Effector memory CD4-positive, alpha-beta T cell (primary cell): ENCODE data around the gene ENPP6.

Experiments used
- DNase-seq, 3 donors: peaks; one replicate each; pipeline ENCODE4 v3.0.0-alpha.2; 2020
- H3K27ac ChIP-seq: 2 replicates; pipeline ENCODE4 v1.7.0; 2013; ENCODE audit warnings: mild to moderate bottlenecking, low read length, moderate library complexity; ENCODE audit not compliant: insufficient read depth, poor library complexity, severe bottlenecking
- H3K27me3 ChIP-seq: replicated peaks from 2 replicates; pipeline ENCODE4 v1.7.0; 2013; ENCODE audit warnings: mild to moderate bottlenecking, low read length; ENCODE audit not compliant: insufficient read depth, control insufficient read depth, poor library complexity, severe bottlenecking
- H3K36me3 ChIP-seq: 2 replicates; pipeline ENCODE4 v1.7.0; 2013; ENCODE audit warnings: mild to moderate bottlenecking, low read length, moderate library complexity; ENCODE audit not compliant: control insufficient read depth, insufficient read depth
- H3K4me1 ChIP-seq: 2 replicates; pipeline ENCODE4 v1.7.0; 2013; ENCODE audit warnings: low read length, mild to moderate bottlenecking; ENCODE audit not compliant: control insufficient read depth, insufficient read depth, poor library complexity, severe bottlenecking
- H3K4me3 ChIP-seq: 2 replicates; pipeline ENCODE4 v1.7.0; 2013; ENCODE audit warnings: low read length, low read depth, mild to moderate bottlenecking; ENCODE audit not compliant: insufficient read depth, poor library complexity, severe bottlenecking
- H3K9me3 ChIP-seq: 2 replicates; pipeline ENCODE4 v1.7.0; 2013; ENCODE audit warnings: mild to moderate bottlenecking, low read length, moderate library complexity; ENCODE audit not compliant: control insufficient read depth

The ENPP6 gene

DNA sequence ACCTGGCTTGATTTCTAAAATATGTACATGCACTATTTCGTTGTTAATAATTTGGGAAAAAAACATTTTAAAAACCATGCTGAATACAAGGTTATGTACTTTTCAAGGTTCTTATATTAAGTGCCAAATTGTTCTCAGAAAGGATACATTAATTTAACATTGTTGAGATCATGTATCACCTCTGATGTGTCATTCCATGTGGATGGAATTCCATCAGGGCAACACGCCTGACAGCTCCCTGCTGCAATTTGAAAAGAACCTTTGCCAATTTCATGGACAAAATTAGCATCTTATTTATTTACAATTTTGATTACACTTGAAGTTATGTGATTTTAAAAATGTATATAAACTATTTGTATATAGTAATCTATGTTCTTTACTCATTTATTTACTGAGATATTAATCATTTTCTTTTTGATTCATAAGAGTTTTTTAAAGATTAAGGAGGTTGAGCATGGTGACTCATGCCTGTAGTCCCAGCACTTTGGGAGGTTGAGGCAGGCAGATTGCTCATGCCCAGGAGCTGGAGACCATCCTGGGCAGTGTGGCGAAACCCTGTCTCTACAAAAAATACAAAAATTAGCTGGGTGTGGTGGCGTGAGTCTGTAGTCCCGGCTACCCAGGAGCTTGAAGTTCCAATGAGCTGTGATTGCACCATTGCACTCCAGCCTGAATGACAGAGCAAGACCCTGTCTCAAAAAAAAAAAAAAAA is 142.8 kb downstream of the ENPP6 start:
- no peaks in the 10 kb centered on the region for H3K36me3 ChIP-seq
- H3K27ac ChIP-seq: no peak overlapping the region

DNA sequence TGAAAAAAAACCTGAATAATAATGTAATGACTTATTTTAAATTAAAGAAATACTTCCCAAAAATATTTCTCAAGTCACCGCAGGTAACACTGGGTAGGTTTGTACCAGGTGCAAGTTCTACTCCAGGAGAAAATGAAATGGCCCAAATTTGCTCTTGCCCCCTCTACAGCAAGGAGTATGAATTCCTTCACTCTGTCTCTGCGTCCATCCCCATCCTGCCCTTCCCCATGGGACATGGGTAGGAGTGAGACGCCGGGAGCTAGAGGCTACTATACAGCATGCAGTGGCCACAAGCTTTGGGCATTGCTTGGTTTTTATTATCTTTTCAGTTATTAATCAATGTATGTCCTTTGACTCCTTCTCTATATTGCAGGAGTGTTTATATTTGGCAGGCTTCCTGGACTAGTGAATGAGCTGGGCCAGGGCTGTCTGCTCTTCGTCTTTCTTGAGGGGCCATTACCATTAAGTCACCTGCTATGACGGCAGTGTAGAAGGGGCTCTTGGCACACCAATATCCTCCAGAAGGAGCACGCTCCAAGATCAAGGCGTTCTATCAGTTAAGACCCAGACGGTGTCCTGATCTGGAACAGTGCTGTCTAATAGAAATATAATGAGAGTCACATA is 149.6 kb downstream of the ENPP6 start:
- no peak for DNase-seq
- no peaks in the 10 kb centered on the region for H3K27me3 ChIP-seq
- H3K4me3 ChIP-seq: no peak overlapping the region
- H3K27ac ChIP-seq: no peak overlapping the region
- H3K9me3 ChIP-seq: no peaks in the 10 kb centered on the region
- H3K4me1 ChIP-seq: no peaks in the 10 kb centered on the region
- H3K36me3 ChIP-seq: no peaks in the 10 kb centered on the region

More for the DNA sequence above, 142.8 kb downstream of the ENPP6 start:
- no peak overlapping the region for H3K4me3 ChIP-seq
- no peak for DNase-seq
- no peaks in the 10 kb centered on the region for H3K4me1 ChIP-seq
- no peaks in the 10 kb centered on the region for H3K27me3 ChIP-seq
- H3K9me3 ChIP-seq: no peaks in the 10 kb centered on the region

DNA sequence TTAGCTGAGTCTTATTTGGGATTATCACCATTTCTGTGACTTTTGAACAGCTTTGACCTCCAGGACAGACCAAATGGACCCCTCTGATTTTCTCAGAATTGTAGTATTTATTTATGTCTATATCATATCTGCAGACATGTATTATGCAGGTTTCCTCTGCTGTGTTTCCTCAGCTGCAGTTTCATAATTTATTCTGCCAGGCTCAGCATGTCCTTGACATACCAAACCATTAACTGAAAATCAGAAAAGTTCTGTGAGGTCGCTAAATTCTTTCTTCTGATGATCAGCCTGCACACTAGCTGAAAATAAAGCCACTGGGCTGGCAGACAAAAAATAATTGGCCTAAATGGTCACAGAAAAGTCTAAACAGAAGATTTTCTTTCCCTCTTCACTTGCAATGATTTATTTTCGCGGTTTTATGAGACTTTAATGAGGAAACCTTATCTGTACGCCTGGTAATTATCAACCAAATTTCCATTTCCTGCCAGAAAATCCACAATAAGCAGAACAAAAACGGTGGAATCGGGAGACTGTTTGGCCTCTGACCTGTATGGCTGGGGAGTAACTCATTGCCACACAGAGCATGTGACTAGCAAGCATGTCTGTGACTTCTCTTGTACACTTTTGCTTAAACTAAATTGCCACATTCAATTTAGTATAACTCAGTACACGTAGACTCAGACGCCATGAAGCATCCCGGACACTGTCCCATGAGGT is 150.9 kb downstream of the ENPP6 start:
- no peak overlapping the region for H3K4me3 ChIP-seq
- no peaks in the 10 kb centered on the region for H3K9me3 ChIP-seq
- DNase-seq: no peak
- no peaks in the 10 kb centered on the region for H3K36me3 ChIP-seq
- no peaks in the 10 kb centered on the region for H3K27me3 ChIP-seq
- H3K27ac ChIP-seq: no peak overlapping the region
- no peaks in the 10 kb centered on the region for H3K4me1 ChIP-seq

DNA sequence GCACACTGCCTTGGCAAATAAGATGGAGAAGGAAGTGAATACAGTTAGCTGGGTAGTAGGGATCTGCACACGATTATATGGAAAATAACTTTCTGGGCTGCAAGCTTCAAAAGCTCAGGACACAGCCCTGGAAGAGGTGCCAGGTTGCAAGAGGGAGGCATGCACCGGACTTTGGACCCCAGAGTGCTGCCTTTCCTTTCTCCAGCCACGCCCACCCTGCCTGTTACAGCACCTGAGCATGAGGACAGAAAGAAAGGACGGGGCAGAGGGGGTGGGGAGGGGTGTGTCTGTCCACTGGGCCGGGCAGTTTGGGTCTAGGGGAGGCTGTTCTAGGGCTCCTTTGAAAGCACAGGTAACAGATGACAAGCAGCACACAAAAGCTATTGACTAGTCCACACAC is 152.8 kb downstream of the ENPP6 start:
- H3K4me1 ChIP-seq: no peaks in the 10 kb centered on the region
- no peaks in the 10 kb centered on the region for H3K9me3 ChIP-seq
- DNase-seq: no peak
- no peak overlapping the region for H3K27ac ChIP-seq
- H3K36me3 ChIP-seq: no peaks in the 10 kb centered on the region
- no peak overlapping the region for H3K4me3 ChIP-seq
- no peaks in the 10 kb centered on the region for H3K27me3 ChIP-seq

GRCh38 chr4:184062769-184063168 is 154.9 kb downstream of the ENPP6 start:
- H3K4me3 ChIP-seq: no peak overlapping the region
- H3K27ac ChIP-seq: no peak overlapping the region
- H3K4me1 ChIP-seq: no peaks in the 10 kb centered on the region
- no peaks in the 10 kb centered on the region for H3K9me3 ChIP-seq
- H3K36me3 ChIP-seq: no peaks in the 10 kb centered on the region
- no peaks in the 10 kb centered on the region for H3K27me3 ChIP-seq
- DNase-seq: no peak

DNA sequence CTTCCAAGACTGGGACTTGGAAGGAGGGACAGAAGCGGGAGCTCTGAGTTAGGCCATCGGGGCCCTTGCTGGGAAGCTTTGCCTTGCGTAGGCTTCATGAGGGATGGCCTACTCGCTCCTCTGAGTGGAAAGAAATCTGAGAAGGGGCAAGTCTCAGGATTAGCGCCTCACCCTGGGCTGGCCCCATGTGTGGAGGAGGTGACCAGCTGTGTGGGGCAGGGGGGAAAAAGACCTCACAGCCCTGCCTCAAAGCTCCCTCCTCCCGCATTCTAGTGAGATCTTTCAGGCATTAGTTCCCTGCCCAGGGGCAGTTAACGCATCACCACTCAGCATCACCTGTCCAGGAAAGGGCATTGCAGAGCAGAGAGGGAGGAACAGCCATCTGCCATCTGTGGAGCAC is 156.1 kb downstream of the ENPP6 start:
- no peak overlapping the region for H3K27ac ChIP-seq

GRCh38 chr4:184059099-184059498 is 158.6 kb downstream of the ENPP6 start:
- Histone ChIP-seq H3K4me1 (no peaks in the 10 kb centered on the region), H3K4me3 (no peak overlapping the region), H3K27ac (no peak overlapping the region), H3K9me3 (no peaks in the 10 kb centered on the region), H3K27me3 (no peaks in the 10 kb centered on the region), H3K36me3 (no peaks in the 10 kb centered on the region)
- no peak for DNase-seq

More for the DNA sequence above, 156.1 kb downstream of the ENPP6 start:
- Histone ChIP-seq H3K4me1 (no peaks in the 10 kb centered on the region), H3K4me3 (no peak overlapping the region), H3K9me3 (no peaks in the 10 kb centered on the region), H3K36me3 (no peaks in the 10 kb centered on the region), H3K27me3 (no peaks in the 10 kb centered on the region)
- DNase-seq: no peak

- Histone ChIP-seq H3K4me1 (no peaks in the 10 kb centered on the region), H3K4me3 (no peak overlapping the region), H3K27me3 (no peaks in the 10 kb centered on the region), H3K27ac (no peak overlapping the region), H3K36me3 (no peaks in the 10 kb centered on the region), H3K9me3 (no peaks in the 10 kb centered on the region)
- no peak for DNase-seq
Measured at GRCh38 chr4:184058026-184058425, 159.6 kb downstream of the ENPP6 start.

- Histone ChIP-seq H3K4me1 (no peaks in the 10 kb centered on the region), H3K27me3 (no peaks in the 10 kb centered on the region), H3K4me3 (no peak overlapping the region), H3K27ac (no peak overlapping the region), H3K36me3 (no peaks in the 10 kb centered on the region), H3K9me3 (no peaks in the 10 kb centered on the region)
- no peak for DNase-seq
Measured at GRCh38 chr4:184056877-184057276, 160.8 kb downstream of the ENPP6 start.

DNA sequence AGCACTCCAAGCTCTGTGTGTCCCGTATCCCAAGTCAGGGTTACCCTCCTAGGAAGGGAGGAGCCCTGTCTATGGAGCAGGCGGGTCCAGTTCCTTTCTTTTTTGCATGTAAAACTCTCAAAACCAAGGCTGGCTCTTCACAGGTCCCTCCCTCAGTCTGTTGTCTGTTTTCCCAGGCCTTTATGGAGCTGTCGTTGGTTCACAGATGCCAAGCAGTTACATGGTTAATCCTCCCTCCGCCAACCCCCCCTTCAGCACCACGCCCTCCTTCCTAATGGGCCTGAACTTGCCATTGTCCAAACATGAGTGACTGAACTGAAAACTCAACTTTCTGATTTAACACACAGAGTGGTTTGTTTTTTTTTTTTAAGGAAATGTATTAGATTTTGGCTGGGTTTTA is 164.2 kb downstream of the ENPP6 start:
- H3K4me3 ChIP-seq: no peak overlapping the region
- no peak for DNase-seq
- H3K36me3 ChIP-seq: no peaks in the 10 kb centered on the region
- no peaks in the 10 kb centered on the region for H3K4me1 ChIP-seq
- no peaks in the 10 kb centered on the region for H3K27me3 ChIP-seq
- no peaks in the 10 kb centered on the region for H3K9me3 ChIP-seq
- H3K27ac ChIP-seq: no peak overlapping the region
